Testis (tissue), 3 donors: ENCODE results near the gene BZW2. TPM values are rescaled to one million over a fixed set of nuclear protein-coding genes. Genes with fewer than 3 reads are reported as not detected.

Experiments
- DNase-seq: peaks from one replicate; pipeline ENCODE4 v3.0.0-alpha.2; 2019
- H3K27ac ChIP-seq, 2 donors: fragments of 200-600 bp; sonication (generic); one replicate each; pipeline ENCODE4 v1.5.1; 2019
- H3K27me3 ChIP-seq: fragments of 200-600 bp; sonication (generic); one replicate; pipeline ENCODE4 v1.5.1; 2019
- H3K36me3 ChIP-seq: fragments of 200-600 bp; sonication (generic); one replicate; pipeline ENCODE4 v1.5.1; 2017; ENCODE audit warnings: low read depth; ENCODE audit errors: missing control alignments
- H3K4me1 ChIP-seq: fragments of 200-600 bp; sonication (generic); one replicate; pipeline ENCODE4 v1.5.1; 2019
- H3K4me3 ChIP-seq, 2 donors: fragments of 200-600 bp; sonication (generic); one replicate each; pipeline ENCODE4 v1.5.1; 2017 to 2019
- H3K9me3 ChIP-seq: fragments of 200-600 bp; sonication (generic); one replicate; pipeline ENCODE4 v1.5.1; 2017
- POLR2A ChIP-seq: fragments of 450-650 bp; IDR thresholded peaks from one replicate; pipeline ENCODE4 v1.6.1; 2017; ENCODE audit warnings: antibody characterized with exemption, mild to moderate bottlenecking, moderate library complexity
- WGBS, 2 donors: methylation state at CpG; one replicate each; pipeline ENCODE4 v1.1.5; 2018; 5-methylcytosine and 5-hydroxymethylcytosine counted together
- intact Hi-C: fragments of 100-400 bp; cut with DNase I; formaldehyde crosslinking; loops from one replicate; pipeline ENCODE4 v1.15.1; 2023; ENCODE audit warnings: low total_unique reads
- polyA plus RNA-seq: library from polyadenylated mRNA; stranded (reverse); fragments of 350-450 nt; fragmentation: Illumina TruSeq; extraction: RNeasy Lipid Tissue Mini Kit (QIAGEN cat#74804); gene quantifications from one replicate; pipeline ENCODE4 v1.2.3, GENCODE V29; 2014; ENCODE audit warnings: low read depth, low replicate concordance; ENCODE audit not compliant: insufficient read depth
- total RNA-seq, 2 donors: library from RNA; depleted of rRNA; stranded (reverse); fragments of >200 nt; gene quantifications; one replicate each; pipeline ENCODE4 v1.2.3, GENCODE V29; 2016
- TF ChIP-seq, protein P1 (sequence below), 3 experiments: fragments of 450-650 bp in 2 of 3; fragments of 200-600 bp in 1 of 3; sonication (generic) in 1 of 3; IDR thresholded peaks; one replicate each; pipeline ENCODE4 v1.5.1; 2016 to 2019; ENCODE audit warnings: antibody characterized with exemption in 3 of 3, mild to moderate bottlenecking in 2 of 3, moderate library complexity in 1 of 3

The BZW2 gene
- total and polyA plus RNA-seq, 3 donors from 2014 or later, result 23.2 to 36.5 (median 25.8) TPM

DNA sequence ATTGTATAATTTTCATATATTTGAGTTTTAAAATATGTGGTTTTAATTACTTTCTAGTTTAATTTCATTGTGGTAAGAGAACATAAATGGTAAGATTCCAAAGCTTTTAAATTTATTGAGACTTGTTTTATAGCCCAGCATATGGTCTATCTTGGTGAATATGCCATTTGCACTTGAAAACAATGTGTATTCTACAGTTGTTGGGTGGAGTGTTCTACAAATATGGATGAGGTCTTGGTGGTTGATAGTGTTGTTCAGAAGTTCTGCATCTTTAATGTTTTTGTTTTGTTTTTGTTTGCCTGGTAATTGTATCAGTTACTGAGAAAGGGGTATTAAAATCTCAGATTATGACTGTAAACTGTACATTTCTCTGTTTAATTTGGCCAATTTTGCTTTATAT lies 69.9 kb downstream of the BZW2 start:
- H3K27me3 ChIP-seq, result no peaks in the 10 kb centered on the region
- H3K27ac ChIP-seq, result no peak overlapping the region
- no peak overlapping the region for H3K4me3 ChIP-seq
- DNase-seq, result no peak
- no peaks in the 10 kb centered on the region for H3K9me3 ChIP-seq
- TF ChIP-seq POLR2A, result no peak
- TF ChIP-seq, protein P1, sequence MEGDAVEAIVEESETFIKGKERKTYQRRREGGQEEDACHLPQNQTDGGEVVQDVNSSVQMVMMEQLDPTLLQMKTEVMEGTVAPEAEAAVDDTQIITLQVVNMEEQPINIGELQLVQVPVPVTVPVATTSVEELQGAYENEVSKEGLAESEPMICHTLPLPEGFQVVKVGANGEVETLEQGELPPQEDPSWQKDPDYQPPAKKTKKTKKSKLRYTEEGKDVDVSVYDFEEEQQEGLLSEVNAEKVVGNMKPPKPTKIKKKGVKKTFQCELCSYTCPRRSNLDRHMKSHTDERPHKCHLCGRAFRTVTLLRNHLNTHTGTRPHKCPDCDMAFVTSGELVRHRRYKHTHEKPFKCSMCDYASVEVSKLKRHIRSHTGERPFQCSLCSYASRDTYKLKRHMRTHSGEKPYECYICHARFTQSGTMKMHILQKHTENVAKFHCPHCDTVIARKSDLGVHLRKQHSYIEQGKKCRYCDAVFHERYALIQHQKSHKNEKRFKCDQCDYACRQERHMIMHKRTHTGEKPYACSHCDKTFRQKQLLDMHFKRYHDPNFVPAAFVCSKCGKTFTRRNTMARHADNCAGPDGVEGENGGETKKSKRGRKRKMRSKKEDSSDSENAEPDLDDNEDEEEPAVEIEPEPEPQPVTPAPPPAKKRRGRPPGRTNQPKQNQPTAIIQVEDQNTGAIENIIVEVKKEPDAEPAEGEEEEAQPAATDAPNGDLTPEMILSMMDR (IDR thresholded peaks at IDR 0.05), result no peak
- no peaks in the 10 kb centered on the region for H3K4me1 ChIP-seq
- intact Hi-C loops, result no loop called here
- H3K36me3 ChIP-seq, result no peaks in the 10 kb centered on the region

DNA sequence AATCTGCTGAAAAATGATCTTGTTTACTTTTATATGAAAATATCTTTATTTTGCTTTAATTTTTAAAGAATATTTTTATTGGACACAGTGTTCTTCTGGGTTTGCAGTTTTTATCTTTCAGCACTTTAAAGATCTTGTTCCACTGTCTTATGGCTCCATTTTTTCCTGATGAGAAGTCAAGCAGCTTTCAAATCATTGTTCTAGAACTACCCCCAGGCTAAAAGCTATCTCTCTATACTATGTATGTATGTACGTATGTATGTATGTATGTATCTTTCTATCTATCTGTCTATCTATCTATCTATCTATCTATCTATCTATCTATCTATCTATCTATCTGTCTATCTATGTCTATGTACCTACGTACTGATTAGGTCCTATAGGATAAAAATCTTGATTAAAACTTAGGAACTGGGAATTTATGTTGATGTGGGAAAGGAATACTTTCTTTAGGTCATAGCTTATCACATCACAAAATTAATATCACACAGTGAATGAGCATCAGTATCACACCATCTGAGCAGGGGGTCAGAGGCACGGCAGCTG lies 72.2 kb downstream of the BZW2 start:
- WGBS, 2 donors, result 77 to 84% methylated on average over 3 of the region's 3 CpGs
- Histone ChIP-seq H3K4me1 (no peaks in the 10 kb centered on the region), H3K27me3 (no peaks in the 10 kb centered on the region), H3K36me3 (no peaks in the 10 kb centered on the region), H3K27ac (no peak overlapping the region), H3K4me3 (no peak overlapping the region), H3K9me3 (no peaks in the 10 kb centered on the region)
- TF ChIP-seq, protein P1 (IDR thresholded peaks at IDR 0.05), result no peak
- TF ChIP-seq POLR2A, result no peak
- DNase-seq, result no peak
- intact Hi-C loops, result no loop called here

DNA sequence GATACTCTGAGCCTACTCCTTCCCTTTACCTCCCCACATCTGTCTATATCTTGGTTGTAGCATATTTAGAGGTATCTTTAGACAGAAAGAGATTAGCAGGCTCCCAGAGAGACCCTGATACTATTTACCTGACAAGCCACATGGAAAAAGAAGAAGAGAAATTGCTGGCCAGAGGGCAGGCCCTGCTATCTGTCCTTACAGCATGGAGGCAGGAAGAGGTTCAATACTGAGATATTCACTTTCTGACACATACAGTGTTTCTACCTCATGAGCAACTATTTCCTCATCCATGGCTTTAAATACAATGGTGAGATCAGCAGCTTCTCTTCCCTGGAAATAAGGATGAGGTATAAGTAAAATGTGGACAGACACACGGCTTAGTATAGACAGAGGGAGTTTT lies 73.7 kb downstream of the BZW2 start:
- WGBS, 2 donors, result 86 to 96% methylated on average over 1 of the region's 1 CpG
- Histone ChIP-seq H3K27me3 (no peaks in the 10 kb centered on the region), H3K4me3 (no peak overlapping the region), H3K4me1 (no peaks in the 10 kb centered on the region), H3K27ac (no peak overlapping the region), H3K9me3 (no peaks in the 10 kb centered on the region), H3K36me3 (no peaks in the 10 kb centered on the region)
- DNase-seq, result no peak
- TF ChIP-seq, protein P1 (IDR thresholded peaks at IDR 0.05), result no peak
- no peak for TF ChIP-seq POLR2A
- intact Hi-C loops, result no loop called here

DNA sequence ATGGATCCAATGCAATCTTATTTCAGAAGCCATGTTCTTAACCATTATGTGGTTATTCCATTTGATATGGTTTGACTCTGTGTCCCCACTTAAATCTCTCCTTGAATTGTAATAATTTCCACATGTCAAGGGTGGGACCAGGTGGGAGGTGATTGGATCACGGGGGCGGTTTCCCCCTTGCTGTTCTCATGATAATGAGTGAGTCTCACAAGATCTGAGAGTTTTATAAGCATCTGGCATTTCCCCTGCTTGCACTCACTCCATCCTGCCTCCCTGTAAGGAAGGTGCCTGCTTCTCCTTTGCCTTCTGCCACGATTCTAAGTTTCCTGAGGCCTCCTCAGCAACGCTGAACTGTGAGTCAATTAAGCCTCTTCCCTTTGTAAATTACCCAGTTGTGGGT lies 75.6 kb downstream of the BZW2 start:
- no peaks in the 10 kb centered on the region for H3K36me3 ChIP-seq
- no peaks in the 10 kb centered on the region for H3K4me1 ChIP-seq
- WGBS, 2 donors, result 80 to 86% methylated on average over 4 of the region's 4 CpGs
- no peak for DNase-seq
- H3K4me3 ChIP-seq, result no peak overlapping the region
- TF ChIP-seq, protein P1 (IDR thresholded peaks at IDR 0.05), result no peak
- no peak for TF ChIP-seq POLR2A
- no peaks in the 10 kb centered on the region for H3K27me3 ChIP-seq
- no peaks in the 10 kb centered on the region for H3K9me3 ChIP-seq
- H3K27ac ChIP-seq, result no peak overlapping the region
- intact Hi-C loops, result no loop called here

DNA sequence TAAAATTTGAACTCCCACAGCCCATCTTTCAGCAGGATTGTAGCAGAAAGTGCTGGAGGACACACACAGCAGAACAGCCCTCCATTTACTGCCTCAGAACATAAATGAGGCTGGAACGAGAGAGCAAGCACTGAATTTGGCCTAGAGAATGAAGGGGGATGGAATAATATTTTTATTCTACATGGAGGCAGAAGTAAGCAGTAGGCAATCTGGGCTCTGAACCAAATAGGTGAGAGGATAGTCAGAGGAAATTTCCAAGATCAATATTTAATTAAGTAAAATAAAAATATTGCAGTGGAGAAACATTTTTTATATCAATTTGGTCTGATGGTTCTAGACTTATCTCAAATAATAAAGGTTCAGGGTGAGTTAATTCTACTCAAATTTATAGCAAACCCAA lies 78.4 kb downstream of the BZW2 start:
- Histone ChIP-seq H3K4me1 (no peaks in the 10 kb centered on the region), H3K27ac (no peak overlapping the region), H3K4me3 (no peak overlapping the region), H3K9me3 (no peaks in the 10 kb centered on the region), H3K27me3 (no peaks in the 10 kb centered on the region), H3K36me3 (no peaks in the 10 kb centered on the region)
- DNase-seq, result no peak
- WGBS, 2 donors, result 74 to 86% methylated on average over 1 of the region's 1 CpG
- no peak for TF ChIP-seq POLR2A
- TF ChIP-seq, protein P1 (IDR thresholded peaks at IDR 0.05), result no peak
- intact Hi-C loops, result no loop called here
